ENCODE data around the gene SCRG1.
A peak's percentile ranks its signal among the peaks of the same experiment; 100 is the strongest.

SCRG1 gene

DNA sequence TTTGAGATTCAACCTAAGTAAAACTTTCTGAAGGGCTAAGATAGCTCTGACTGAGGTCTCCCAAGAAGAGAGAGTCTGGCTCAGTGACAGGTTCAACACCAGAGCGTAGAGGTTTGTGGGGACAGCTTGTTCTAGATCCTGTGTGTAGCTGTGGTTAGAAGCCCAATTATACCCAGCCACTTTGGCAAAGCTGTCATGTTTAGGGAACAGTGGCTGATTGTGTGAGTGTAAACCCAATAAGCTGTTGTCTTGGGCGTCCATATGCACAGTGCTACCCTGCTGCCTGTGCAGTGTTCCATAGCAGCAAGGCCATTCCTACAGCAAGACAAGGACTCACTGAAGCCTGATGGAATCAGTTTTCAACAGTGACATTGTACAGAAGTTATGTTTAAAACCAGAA, 11.2 kb upstream of the SCRG1 start:
- no peak for DNase-seq

DNA sequence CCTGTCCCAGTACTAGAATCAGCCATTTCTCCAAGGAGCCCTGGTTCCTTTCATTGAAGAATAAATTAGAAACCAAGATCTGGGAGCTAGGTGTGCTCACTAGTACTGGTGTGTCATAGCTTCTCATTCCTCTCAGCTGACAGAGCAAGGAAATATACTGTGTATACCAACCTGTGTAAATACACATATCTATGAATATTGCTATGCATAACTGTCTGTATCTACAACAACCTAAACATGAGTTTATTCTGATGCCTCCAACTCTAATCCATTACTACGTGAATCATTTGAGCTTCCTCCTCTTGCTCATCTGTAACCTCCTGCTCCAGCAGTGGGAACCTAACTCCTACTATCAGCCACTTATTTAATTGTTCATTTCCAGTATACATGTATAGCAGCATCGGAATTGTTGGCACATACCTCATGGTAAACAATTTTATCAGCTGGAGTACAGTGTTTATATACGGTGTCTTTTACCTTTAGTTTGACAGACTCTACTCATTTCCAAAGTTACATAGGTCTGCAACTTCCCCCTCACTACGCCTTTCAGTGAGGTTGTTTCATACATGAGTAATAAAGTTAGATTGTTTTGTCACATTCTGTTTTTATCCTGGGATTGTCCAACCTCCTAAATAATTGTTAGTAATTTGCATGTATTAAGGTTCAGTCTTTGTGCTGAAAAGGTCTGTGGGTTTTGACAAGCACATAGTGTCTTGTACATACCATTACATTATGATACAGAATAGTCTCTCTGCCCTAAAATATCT, 7.1 kb upstream of the SCRG1 start:
- no peak for DNase-seq

DNA sequence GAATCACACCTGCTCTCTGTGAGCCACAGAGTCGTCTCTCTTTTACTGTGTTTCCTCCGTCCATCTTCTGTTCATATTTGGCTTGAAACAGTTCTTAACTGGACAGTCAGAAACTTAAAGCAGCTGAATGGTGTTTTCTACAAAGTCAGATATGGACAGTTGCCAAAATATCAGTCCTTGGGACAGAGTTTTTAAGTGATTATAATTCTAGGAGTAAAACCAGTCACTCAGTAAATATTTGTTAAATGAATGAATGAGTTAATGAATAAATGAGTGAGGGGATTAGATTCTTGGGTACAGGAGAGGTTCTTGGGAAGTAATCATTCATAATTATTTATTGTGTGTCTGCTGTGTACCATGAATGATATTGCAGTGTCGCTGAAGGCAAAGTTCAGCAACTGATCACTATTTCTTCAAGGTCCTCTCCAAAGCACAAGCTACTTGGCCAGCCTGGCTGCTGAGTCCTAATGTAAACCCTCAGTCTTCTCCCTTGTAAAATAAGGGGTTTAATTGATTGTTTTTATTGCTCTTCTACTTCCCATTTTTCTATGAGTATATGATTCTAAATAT, 5.5 kb upstream of the SCRG1 start:
- no peak for DNase-seq

DNA sequence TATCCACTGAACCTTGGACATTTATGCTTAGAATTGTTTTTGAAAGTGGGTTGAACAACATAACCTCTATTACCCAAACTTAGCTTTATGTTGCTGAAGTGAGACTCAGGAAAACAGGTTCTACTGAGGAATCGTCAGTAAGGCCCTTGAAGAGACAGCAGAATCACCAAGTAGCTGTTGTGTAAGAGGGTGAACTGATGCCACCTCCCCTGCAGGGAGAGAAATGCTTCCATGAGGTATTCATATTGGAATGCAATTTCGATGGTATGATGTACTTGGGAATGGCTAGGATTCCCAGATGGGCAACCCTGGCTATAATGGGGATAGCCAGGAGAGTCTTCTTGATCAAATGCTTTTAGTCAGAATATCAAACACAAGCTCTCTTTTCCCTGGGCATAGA, 4.1 kb upstream of the SCRG1 start:
- DNase-seq = no peak

DNA sequence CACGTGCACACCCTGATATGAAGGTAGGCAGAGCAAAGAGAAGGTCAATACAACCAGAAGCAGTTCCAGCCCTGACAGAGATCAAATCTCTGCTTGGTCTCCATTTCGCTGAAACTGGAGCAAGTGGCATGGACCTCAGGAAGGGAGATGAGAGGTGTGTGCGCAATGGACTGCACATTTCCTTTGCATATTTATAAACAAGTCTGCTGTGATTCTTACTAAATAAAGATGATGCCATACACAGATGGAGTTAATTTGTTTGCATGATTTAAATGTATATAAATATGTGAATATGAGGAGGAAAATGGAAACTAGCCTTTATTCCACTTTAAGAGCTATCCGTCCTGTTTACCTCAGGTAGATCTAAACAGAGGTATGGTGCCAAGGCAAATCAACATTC, 2.1 kb upstream of the SCRG1 start:
- no peak for DNase-seq

DNA sequence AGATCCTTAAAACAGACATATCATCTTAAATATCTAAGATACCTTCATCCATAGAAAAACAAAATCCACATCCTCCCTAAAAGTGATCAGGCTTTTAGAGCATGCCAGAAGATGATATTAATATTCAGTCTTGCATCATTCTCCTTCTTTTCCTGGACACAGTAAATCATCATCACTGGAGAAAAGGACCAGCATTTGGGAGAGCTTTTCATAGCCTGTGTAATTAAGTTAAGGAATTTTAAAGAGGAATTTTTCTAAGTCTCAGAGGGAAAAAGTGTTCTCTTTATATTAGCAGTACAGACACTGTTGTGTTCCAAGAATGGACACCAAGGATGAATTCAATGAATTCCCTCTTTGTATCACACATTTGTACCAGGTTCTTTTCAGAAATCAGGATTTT, 696 bp downstream of the SCRG1 start:
- no peak for DNase-seq

DNA sequence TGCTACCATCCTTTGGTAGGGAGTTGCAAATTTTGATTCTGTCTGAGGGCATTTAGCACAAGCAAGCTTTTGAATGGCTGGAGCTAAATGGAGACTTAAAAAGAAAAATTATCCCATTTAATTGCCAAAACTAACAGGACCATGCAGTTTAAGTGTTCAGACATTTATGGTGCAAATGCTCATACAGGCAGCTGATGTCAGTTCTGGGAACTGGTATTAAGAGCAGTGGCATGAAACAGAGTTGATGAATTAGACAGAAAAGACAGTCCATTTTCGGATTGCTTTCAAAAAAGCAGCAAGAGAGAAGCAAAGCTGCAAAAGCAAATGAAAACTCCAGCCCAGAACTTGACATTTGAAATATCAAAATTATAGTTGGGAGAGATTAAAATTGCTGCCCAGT, 1.3 kb downstream of the SCRG1 start:
- DNase-seq = no peak

DNA sequence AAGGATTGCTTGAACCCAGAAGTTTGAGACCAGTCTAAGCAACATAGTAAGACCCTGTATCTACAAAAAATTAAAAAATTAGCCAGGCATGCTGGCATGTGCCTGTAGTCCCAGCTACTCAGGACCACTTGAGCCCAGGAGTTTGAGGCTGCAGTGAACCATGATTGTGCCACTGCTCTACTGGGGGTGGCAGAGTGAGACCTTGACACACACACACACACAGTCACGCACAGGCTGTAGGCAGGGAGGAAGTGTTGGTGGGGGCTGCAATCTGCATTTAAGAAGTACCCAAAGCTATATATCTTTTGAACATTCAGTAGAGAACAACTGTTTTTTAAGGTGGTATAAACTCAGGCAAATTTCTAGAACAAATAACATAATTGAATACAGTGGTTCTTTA, 7.2 kb downstream of the SCRG1 start:
- DNase-seq = no peak

DNA sequence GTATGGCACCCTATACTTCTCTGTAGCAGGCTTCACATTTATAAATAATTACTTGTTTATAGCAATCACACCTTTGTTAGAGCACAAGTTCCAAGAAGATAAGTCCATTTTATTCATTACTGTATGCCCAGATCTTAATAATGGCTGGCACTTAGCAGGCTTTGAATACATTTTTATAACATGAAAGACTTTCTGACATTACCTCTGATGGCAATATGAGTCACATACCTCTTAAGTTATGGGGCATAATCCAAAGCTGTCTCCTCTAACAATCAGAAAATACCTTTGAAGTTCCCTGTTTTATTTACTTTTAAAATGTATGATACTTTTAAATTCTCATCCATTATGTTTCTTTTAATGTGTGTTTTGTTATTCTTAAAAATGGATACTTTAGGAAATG, 12.2 kb downstream of the SCRG1 start:
- DNase-seq = no peak

DNA sequence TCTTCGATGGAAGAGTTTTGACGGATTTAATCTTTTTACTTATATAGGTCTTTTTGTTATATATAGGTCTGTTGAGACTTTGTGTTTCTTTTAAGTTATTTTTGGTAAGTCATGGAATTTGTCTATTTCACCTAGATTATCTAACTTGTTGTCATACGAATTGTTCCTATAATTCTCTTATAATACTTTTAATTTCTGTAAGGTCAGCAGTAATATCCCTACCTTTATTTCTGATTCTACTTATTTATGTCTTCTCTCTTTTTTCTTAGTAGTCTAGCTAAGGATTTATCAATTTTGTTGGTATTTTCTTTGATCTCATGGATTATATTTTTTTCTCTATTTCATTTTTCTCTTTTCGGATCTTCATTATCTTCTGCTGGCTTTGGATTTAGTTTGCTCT, 16.6 kb downstream of the SCRG1 start:
- no peak for DNase-seq

DNA sequence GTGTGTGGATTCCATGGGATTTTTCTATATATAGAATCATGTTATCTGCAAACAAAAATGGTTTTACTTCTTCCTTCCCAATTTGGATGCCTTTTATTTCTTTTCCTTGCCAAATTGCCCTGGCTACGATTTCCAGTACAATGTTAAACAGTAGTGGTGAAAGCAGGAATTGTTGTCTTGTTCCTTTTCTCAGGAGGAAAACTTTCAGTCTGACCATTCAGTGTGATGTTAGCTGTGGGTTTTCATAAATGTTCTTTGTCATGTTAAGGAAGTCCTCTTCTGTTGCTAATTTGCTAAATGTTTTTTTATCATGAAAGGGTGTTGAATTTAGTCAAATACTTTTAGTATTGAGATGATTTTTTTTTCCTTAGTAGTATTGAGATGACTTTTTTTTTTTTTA, 17.3 kb downstream of the SCRG1 start:
- no peak for DNase-seq

DNA sequence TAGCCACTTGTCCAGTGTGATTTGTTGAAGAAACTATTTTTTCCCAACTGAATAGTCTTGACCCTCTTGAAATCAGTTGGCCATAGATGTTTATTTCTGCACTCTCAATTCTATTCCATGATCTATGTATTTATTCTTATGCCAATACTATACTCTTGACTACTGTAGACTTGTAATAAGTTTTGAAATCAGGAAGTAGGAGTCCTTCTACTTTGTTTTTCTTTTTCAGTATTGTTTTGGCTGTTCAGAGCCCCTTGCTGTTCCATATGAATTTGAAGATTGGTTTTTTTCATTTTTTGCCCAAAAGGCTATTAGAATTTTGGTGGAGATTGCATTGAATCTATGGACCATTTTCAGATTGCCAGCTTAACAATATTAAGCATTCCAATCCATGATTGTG, 17.9 kb downstream of the SCRG1 start:
- DNase-seq = no peak

DNA sequence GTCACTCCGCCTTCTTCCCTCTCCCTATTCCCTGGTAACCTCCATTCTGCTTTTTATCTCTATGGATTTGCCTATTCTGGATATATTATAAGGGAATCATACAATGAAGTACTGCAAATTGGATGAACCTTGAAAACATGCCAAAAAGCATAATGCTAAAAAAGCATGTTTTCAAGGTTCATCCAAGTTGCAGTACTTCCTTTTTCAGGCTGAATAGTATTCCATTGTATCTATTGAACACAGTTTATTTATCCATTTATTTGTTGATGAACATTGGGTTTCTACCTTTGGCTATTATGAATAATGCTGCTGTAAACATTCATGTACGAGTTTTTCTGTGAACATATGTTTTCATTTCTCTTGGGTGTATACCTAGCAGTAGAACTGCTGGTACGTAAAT, 19.0 kb downstream of the SCRG1 start:
- DNase-seq = no peak

DNA sequence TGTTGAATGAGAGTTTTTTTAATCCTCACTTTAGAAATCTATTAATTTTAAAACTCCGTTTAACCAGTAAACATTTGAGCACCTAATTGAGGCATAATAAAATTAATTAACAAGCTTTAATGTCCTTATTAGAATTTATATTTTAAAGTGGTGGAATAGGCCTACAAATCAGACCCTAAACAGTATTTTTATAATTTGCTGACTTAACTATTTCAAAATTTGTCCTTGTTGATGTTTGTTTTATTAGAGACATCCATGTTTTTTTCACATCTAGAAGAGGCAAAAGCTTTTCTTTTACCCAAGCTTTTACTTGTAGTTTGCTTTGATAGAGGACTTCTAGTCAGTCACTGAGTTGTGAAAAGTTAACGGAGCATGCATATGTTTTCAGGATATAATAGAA, 24.3 kb downstream of the SCRG1 start:
- DNase-seq = no peak

DNA sequence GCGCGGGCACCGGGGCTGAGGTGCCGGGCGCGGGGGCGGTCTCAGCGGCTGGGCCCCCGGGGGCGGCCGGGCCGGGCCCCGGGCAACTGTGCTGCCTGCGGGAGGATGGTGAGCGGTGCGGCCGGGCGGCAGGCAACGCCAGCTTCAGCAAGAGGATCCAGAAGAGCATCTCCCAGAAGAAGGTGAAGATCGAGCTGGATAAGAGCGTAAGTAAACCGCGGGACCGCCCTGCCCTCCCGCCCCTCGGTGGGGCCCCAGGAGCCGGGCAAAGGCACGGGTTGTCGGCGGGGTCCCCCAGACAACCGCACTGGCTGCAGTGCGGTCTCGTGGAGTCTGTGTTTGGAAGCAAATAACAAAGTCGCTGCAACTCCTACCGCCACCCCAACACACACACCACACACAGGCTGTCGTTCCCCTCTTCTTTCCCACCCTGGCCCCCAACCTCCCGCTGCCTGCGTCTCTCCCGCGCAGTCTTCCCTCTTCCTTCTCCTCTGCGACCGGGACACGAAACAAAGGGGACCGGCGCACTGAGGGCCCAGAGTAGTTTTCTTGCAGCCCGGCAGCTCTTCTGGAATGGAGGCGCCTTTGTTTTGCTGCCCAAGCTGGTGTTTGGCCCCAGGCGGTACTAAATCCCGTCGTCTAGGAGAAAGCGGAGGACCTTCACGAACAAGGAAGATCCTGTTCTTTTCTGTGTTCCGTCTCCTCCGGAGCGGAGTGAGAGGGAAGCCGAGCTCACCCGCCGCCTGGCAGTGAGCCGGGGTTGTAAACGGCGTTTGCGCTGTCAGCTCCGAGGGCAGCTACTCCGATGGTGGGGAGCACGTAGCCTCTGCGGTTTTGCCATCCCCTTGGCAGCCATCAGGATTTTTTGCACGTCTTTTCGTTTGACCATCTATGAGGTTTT, 27.4 kb downstream of the SCRG1 start:
- no peak for DNase-seq

DNA sequence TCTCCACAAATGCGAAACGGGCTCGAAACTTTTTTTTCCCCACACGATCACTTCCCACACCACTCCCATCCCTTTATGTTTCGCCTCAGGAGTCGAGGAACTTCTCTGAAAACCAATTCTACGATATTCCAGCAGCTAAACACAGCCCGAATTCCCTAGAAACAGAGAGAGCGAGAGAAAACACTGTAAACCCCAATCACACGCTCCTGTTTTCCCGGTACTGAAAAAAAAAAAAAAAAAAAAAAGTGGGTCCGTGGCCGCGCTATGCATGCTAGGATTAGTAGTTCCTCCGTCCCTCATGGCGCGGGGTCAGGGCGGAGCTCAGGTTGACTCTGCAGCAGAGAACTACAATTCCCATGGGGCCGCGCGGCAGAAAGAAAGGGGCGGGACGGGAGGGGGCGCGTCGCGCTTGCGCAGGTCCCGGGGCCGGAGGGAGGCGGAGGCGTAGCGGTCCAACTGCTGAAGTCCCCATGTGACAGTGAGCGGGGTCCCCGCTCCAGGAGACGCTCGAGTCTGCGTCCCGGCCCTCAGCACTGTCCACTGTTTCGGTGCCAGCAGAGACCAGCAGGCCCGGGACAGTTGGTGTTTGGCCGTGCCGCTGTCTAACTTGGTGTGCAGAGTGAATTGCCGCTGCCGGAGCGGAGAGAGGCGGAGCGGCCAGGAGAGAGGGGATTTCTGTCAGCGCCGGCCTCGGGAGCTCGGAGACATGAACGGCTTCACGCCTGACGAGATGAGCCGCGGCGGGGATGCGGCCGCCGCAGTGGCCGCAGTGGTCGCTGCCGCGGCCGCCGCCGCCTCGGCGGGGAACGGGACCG, 28.2 kb downstream of the SCRG1 start, which contains the start of gene SAP30:
Gene SAP30 (plus strand): TSS at position 478 of the 815 bp plus-strand sequence. CDS start 229 bp downstream, at position 707.
- DNase-seq = peak; percentile 89

DNA sequence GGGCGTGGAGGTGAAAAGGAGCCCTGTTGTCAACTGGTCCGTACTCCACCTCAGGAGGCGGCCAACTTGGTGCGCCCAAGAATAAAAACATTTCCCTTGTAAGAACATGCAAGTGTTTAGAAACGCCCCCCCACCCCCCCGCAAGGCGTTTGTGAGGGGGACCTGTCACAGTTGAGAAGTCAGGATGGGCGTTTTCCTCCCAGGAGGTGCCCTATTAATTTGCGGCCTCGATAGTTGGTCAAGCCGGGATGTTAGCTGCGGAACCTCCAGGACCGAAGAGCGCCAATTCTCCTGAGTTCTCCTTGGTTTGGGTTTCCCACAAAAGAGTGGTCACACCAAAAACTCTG, 28.8 kb downstream of the SCRG1 start:
- DNase-seq = no peak

DNA sequence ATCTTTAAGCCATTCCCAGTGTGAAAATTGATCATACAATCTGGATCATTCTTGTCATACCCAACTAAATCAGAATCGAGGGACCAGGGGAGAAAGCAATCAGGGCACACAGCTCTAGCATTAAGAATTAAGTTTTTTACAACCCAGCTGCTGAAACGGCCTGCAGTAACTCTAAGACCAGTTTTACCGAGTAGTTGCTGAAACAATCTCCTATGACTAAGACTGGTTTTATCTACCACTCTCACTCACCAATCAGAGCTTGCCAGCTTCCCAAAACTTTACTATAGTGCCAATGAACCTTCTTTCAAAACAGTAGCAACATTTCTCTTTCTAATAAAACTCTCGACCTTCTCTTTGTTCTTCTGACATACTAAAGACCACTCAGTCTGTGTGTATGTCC, 31.0 kb downstream of the SCRG1 start:
- no peak for DNase-seq

DNA sequence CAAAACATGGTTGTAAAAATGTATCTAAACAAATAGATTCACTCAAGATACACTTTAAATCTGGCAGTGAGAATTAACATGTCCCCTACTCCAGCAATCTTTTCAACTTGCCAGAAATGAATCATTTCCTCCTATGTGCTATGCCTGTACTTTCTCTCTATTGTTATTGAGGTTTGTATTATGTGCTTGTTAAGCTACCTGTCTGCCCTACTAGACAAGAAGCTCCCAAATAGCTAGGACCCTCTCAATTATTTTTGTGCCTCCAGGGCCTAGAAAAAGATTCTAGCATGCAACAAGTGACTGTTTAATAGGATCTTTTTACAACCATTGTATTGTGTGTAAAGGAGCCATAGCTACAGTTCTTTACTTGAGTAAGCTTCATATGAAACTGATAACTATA, 31.6 kb downstream of the SCRG1 start:
- no peak for DNase-seq

DNA sequence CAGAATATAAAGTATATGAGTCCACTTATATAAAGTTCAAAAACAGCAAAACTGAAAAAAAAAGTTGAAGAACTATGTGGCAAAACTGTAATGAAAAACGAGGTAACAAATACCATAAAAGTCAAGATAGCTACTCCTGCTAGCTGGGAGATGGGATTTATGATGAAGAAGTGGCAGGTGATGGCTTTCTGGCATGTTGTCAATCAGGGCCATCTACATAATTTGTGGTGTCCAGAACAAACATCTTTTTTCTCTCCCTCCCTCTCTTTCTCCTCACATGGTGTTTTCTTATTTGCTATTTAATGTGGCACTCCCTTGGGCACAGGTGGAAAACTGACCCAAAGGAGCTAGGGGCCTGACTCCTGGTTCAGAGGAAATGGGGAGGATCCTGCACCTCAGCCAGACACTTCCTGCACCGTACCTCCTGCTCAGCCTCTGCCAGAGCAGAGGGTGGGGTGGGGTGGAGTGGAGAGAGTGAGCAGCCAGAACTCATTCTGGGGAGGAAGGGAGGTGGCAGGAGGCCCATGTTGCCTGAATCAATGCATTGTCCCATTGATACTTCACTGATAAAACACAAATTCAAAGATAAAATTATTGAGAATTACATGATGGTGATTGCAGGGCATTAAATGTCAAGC, 33.4 kb downstream of the SCRG1 start:
- no peak for DNase-seq

DNA sequence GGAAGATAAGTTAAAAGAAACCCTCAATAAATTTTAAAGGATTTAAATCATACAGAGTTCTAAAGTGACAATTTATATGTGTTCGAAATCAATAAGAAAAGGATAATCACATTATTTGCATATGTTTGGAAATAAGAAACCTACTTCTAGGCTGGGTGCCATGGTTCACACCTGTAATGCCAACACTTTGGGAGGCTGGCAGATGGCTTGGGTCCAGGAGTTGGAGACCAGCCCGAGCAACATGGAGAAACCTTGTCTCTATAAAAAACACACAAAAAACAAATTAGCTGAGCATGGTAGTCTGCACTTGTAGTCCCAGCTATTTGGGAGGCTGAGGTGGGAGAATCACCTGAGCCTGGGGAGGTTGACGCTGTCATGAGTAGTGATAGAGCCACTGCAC, 36.2 kb downstream of the SCRG1 start:
- no peak for DNase-seq

DNA sequence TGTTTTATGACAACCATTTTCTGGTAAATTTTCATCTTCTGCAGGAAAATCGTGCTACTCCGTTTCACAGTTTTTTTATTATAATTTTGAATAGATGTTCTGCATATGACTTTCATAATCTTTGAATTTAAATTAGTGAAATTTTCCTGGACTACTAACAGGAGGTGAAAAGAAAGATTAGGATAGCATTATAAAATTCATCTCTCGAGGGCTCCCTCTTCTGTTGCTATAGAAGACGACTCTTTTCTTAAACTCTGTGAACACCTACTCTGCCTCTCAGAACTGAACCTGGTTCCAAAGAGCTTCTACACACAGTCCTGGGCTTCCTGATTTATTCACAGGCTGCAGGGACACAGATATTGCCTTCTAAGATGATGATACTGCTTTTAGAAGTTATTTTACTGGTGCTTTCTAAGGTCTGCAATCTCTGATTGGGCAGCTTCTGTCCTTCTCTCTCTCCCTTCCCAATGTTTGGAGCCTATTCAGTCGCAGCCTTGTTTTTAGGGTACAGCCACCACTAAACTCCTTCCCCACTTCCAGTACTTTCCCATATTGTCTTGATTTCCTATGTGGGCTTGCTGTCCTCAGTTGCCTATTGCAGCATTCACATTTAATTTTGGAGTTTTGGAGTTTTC, 38.2 kb downstream of the SCRG1 start:
- DNase-seq = no peak

Measured in cortex of kidney (tissue), 1 donor.